HFF-Myc (cell line): ENCODE measurements around the gene THSD7A.

Source experiments
- DNase-seq: peaks from one replicate; pipeline ENCODE4 v3.0.0-alpha.2; 2011; ENCODE audit warnings: low read depth; ENCODE audit errors: extremely low read depth
- H3K4me3 ChIP-seq: replicated peaks from 2 replicates; pipeline ENCODE4 v1.5.1; 2011; ENCODE audit warnings: low read depth, mild to moderate bottlenecking, control low read depth, low read length
- TF ChIP-seq, protein P1 (sequence below): IDR thresholded peaks from 2 replicates; pipeline ENCODE4 v1.5.1; 2012; ENCODE audit warnings: mild to moderate bottlenecking, low read depth, low read length, control low read depth; ENCODE audit errors: missing control alignments

Gene THSD7A

DNA sequence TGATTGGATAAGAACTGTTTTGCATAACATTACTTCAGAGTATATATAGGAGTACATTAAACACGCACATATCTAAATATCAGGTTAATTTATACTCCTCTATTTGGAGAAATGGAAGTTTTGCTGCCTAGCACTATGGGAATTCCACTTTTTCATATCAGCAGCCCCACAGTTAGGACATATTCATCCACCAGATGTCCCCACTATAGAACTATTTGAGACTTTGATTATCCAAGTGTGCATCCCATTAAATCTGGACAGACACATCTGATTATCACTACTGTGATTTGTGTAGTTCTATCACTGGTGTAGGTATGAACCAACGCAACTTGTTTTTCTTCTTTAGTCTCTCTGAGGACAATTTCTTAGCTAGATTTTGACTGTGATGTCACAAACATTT lies 345.7 kb downstream of the THSD7A start:
- DNase-seq = no peak
- TF ChIP-seq, protein P1, sequence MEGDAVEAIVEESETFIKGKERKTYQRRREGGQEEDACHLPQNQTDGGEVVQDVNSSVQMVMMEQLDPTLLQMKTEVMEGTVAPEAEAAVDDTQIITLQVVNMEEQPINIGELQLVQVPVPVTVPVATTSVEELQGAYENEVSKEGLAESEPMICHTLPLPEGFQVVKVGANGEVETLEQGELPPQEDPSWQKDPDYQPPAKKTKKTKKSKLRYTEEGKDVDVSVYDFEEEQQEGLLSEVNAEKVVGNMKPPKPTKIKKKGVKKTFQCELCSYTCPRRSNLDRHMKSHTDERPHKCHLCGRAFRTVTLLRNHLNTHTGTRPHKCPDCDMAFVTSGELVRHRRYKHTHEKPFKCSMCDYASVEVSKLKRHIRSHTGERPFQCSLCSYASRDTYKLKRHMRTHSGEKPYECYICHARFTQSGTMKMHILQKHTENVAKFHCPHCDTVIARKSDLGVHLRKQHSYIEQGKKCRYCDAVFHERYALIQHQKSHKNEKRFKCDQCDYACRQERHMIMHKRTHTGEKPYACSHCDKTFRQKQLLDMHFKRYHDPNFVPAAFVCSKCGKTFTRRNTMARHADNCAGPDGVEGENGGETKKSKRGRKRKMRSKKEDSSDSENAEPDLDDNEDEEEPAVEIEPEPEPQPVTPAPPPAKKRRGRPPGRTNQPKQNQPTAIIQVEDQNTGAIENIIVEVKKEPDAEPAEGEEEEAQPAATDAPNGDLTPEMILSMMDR = no peak
- no peak overlapping the region for H3K4me3 ChIP-seq

DNA sequence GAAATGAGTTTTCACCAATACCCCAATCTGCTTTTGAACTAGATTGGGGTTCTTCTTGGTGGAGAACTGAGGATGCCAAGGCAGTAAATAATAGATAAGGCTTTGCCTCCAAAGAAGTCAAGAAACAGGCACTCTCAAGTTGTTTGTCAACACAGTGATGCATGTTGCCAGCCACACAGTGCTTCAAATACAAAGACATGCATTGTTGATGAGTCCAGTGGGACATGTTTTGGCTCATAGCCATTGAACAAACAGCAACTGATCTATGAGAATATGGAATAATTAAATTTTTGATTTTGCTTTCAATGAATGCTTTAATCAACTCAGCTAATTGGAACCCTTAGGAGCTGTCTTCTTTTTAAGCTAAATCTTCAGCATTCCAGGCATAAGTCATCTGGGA lies 346.4 kb downstream of the THSD7A start:
- TF ChIP-seq, protein P1 = no peak
- DNase-seq = no peak
- no peak overlapping the region for H3K4me3 ChIP-seq

DNA sequence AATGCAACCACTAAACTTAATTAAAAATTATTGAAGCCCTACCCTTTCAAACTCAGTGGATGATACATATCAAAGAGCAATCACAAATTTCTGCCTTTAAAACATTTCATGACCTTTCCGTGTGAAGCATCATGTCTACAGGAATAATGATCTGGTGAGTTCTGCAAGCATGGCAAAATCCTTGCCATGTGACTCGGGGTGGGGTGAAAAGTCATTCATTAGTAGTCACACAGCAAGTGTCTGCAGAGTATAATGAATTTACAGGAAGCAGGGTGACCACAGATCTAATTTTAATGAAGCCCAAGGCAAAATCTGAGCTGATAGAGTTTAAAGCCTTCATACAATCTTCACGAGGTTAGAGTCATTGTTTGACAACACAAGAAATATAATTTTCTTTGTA lies 351.9 kb downstream of the THSD7A start:
- TF ChIP-seq, protein P1 = no peak
- H3K4me3 ChIP-seq = no peak overlapping the region
- DNase-seq = no peak

DNA sequence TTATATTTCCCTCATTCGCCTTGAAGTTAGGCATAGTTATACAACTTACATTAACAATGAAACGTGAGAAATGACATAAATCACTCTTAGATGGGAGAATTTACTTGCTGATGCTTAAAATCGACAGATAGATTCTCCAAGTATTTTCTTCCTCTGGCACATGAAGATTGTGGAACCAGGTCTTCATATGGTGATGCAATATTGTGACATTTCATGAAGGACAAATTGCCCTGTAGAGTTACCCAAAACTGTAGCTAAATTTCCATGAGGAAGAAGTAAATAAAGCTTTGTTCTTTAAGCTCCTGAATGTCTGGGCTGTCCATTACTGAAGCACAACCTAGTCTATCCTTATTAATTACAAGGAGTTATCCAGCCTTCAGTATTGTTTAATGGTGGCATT lies 353.1 kb downstream of the THSD7A start:
- no peak for DNase-seq

DNA sequence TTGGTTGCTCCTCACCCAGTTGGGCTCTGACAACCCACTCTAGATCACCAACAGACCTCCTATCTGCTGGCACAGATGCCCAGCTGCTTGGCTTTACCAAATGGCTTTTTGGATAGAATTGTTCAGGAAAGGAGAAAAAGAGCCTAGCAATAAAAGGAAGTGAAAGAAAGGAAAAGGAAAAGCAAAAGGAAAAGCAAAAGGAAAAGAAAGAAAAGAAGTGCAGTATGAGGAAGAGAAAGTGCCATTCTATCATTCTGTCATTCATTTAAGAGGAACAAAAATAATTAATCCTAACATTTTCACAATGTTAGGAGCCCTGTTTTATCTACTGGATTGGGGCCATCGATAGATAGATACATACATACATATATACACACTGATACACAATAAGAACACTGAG lies 353.6 kb downstream of the THSD7A start:
- no peak overlapping the region for H3K4me3 ChIP-seq
- no peak for DNase-seq
- TF ChIP-seq, protein P1 = no peak

More for the DNA sequence above, 353.1 kb downstream of the THSD7A start:
- TF ChIP-seq, protein P1 = no peak
- H3K4me3 ChIP-seq = no peak overlapping the region

DNA sequence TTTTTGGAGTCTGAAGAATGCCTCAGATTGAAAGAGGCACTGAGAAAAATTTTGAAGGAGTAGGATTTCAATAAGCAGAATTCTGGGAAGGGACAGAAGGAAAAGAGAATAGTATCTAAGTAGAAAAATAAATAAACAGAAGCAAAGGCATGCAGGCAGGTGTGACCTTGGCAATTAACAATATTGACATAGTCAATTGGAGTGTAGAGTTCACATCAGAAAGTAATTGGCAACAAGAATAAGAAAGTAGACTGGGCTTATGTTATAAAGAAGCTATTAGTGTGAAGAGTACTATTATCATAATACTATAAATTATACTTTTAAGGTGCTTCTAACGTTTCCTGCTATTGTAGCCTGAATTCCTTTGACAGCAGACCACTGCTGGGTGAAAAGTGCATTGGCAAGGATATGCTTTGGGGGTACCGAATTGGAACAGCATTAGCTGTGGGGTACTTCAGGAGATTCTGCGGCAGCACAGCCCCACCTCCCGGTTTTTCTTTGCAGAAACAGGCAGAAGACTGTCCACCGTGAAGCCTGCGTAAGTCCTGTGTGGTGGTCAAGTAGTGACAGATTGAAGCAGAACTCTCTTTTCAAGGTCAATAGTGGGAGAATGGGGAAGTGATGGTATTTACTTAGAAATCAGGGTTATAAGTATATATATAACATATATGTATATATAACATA lies 357.0 kb downstream of the THSD7A start:
- no peak overlapping the region for H3K4me3 ChIP-seq
- DNase-seq = no peak
- TF ChIP-seq, protein P1 = no peak
